Activated T-helper 17 cell treated with anti-CD3 and anti-CD28 coated beads, Interleukin-2, amount 50 U/mL, for 72 hours (primary cell): Measurements from ENCODE around the gene ARHGAP12. TPM values are rescaled to one million over a fixed set of nuclear protein-coding genes. Genes with fewer than 3 reads are reported as not detected.

Source experiments
- ATAC-seq: fragments of 150-1000 bp; cut with Tn5 transposase; replicated peaks from 2 replicates; pipeline ENCODE4 v1.10.0; 2021; ENCODE audit warnings: mild to moderate bottlenecking, moderate library complexity
- H3K27ac Mint-ChIP-seq: one replicate; pipeline ENCODE4 v1.8.0; 2022; ENCODE audit warnings: mixed read lengths
- H3K27me3 Mint-ChIP-seq: one replicate; pipeline ENCODE4 v1.8.0; 2022; ENCODE audit warnings: mixed read lengths
- H3K36me3 Mint-ChIP-seq: one replicate; pipeline ENCODE4 v1.8.0; 2022; ENCODE audit warnings: low read depth, mild to moderate bottlenecking, mixed read lengths
- H3K4me1 Mint-ChIP-seq: one replicate; pipeline ENCODE4 v1.8.0; 2022; ENCODE audit warnings: mixed read lengths
- H3K4me3 Mint-ChIP-seq: one replicate; pipeline ENCODE4 v1.8.0; 2022; ENCODE audit warnings: mild to moderate bottlenecking, mixed read lengths
- H3K9me3 Mint-ChIP-seq: one replicate; pipeline ENCODE4 v1.8.0; 2022; ENCODE audit warnings: mixed read lengths
- total RNA-seq, 2 donors: library from RNA; stranded (reverse); gene quantifications; one replicate each; pipeline ENCODE4 v1.2.3, GENCODE V29; 2022

ARHGAP12 gene
- total RNA-seq, 2 donors from 2014 or later, result 8.2 to 8.9 TPM

DNA sequence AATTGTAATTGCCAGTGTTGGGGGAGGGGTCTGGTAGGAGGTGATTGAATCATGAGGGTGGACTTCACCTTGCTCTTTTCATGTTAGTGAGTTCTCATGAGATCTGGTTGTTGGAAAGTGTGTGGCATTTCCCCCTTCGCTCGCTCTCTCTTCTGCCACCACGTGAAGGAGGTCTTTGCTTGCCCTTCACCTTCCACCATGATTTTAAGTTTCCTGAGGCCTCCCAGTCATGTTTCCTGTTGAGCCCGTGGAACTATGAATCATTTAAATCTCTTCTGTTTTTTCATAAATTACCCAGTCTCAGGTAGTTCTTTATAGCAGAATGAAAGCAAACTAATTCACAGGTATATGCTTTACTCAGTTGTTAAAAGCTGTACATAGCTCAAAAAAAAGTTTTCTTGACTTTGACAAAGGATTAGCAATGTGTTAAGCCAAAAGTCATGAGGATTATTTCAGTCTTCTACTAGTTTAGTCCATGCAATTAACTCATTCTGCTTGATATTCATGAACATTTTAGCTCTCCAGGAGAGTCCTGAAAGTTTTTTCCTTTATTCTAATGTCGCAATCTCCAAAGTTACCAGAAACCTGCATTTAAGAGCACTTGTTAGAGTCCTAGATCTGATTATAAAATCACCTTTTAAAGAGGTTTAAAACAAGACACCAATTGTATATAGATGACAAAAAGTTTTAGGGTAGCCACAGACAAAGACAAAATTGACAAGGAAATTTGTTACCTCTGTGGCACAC, 27.7 kb upstream of the ARHGAP12 start:
- H3K9me3 Mint-ChIP-seq, result peaks cover 4% of the 10 kb centered on the region
- H3K27me3 Mint-ChIP-seq, result no peaks in the 10 kb centered on the region
- no peak overlapping the region for H3K4me3 Mint-ChIP-seq
- ATAC-seq, result no peak
- no peaks in the 10 kb centered on the region for H3K4me1 Mint-ChIP-seq
- H3K36me3 Mint-ChIP-seq, result no peaks in the 10 kb centered on the region
- no peak overlapping the region for H3K27ac Mint-ChIP-seq

DNA sequence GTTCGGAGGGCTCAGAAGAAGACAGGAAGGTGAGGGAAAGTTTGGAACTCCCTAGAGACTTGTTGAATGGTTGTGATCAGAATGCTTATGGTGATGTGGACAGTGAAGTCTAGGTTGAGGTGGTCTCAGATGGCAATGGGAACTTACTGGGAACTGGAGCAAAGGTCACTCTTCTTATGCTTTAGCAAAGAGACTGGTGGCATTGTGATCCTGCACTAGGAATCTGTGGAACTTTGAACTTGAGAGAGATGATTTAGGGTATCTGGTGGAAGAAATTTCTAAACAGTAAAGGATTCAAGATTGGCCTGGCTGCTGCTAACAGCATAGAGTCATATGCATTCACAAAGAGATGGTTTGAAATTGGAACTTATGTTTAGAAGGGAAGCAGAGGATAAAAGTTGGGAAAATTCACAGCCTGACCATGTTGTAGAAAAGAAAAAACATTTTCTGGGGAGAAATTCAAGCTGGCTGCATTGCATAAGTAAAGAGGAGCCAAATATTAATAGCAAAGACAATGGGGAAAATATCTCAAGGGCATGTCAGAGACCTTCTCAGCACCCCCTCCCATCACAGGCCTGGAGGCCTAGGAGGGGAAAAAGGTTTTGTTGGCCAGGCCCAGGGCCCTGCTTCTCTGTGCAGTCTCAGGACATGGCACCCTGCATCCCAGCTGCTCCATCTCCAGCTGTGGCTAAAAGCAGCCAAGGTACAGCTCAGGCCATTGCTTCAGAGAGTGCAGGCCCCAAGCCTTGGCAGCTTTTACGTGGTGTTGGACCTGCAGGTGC, 26.0 kb upstream of the ARHGAP12 start:
- no peaks in the 10 kb centered on the region for H3K27me3 Mint-ChIP-seq
- no peak for ATAC-seq
- peaks cover 4% of the 10 kb centered on the region for H3K9me3 Mint-ChIP-seq
- H3K4me3 Mint-ChIP-seq, result no peak overlapping the region
- no peaks in the 10 kb centered on the region for H3K36me3 Mint-ChIP-seq
- H3K27ac Mint-ChIP-seq, result no peak overlapping the region
- H3K4me1 Mint-ChIP-seq, result no peaks in the 10 kb centered on the region

DNA sequence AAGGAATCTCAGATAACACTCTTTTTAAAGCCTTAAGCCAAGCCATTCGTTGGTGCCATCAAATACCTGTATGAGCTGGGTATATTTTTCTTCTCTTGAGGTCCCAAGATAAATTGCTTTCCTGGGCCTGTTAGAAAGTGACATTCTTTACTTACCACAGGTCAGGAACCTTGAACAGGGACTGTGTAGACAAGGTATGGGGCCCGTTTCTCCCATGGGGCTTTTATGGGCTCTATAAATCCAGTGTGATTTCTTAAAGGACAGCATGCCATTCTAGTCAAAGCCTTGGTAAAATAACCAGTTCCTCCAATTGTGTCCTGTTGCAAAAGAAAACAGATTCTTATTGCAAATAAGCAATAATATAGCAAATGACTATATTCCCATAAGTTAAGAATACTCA, 24.8 kb upstream of the ARHGAP12 start:
- H3K9me3 Mint-ChIP-seq, result peaks cover 4% of the 10 kb centered on the region
- H3K4me3 Mint-ChIP-seq, result no peak overlapping the region
- no peaks in the 10 kb centered on the region for H3K4me1 Mint-ChIP-seq
- H3K27me3 Mint-ChIP-seq, result no peaks in the 10 kb centered on the region
- ATAC-seq, result no peak
- no peak overlapping the region for H3K27ac Mint-ChIP-seq
- no peaks in the 10 kb centered on the region for H3K36me3 Mint-ChIP-seq

GRCh38 chr10:31953080-31953479, 24.4 kb upstream of the ARHGAP12 start:
- no peaks in the 10 kb centered on the region for H3K4me1 Mint-ChIP-seq
- peaks cover 4% of the 10 kb centered on the region for H3K9me3 Mint-ChIP-seq

DNA sequence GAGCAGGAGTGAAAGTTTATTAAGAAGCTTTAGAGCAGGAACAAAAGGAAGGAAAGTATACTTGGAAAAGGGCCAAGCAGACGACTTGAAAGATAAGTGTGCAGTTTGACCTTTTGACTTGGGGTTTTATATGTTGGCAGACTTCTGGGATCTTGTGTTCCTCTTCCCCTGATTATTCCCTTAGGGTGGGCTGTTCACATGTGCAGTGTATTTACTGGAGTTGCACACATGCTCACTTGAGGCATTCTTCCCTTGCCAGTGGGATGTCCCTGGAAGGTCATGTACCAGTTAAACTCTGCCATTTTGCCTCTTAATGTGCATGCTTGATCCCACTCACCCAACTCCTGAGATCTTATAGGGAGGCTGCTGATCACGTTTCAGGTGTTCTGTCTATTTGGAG, 23.4 kb upstream of the ARHGAP12 start:
- H3K27me3 Mint-ChIP-seq, result no peaks in the 10 kb centered on the region
- H3K4me3 Mint-ChIP-seq, result no peak overlapping the region
- H3K27ac Mint-ChIP-seq, result no peak overlapping the region
- H3K36me3 Mint-ChIP-seq, result no peaks in the 10 kb centered on the region
- no peak for ATAC-seq
- H3K9me3 Mint-ChIP-seq, result peaks cover 4% of the 10 kb centered on the region
- no peaks in the 10 kb centered on the region for H3K4me1 Mint-ChIP-seq

More at GRCh38 chr10:31953080-31953479, 24.4 kb upstream of the ARHGAP12 start:
- no peak for ATAC-seq
- Mint-ChIP-seq H3K36me3 (no peaks in the 10 kb centered on the region), H3K27ac (no peak overlapping the region), H3K27me3 (no peaks in the 10 kb centered on the region), H3K4me3 (no peak overlapping the region)

DNA sequence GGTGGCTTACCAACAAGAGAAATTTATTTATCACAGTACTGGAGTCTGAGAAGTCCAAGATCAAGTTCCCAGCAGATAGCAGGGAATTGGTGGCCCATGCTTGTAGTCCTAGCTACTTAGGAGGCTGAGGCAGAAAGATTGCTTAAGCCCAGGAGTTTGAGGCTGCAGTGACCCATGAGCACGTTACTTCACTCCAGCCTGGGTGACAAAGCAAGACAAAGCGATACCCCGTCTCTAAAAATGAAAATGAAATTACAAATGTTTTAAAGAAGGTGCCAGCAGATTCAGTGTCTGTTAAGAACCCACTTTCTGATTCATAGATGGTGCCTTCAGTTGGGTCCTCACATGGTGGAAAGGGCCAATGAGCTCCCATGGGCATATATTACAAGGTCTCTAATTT, 20.6 kb upstream of the ARHGAP12 start:
- Mint-ChIP-seq H3K36me3 (no peaks in the 10 kb centered on the region), H3K27me3 (no peaks in the 10 kb centered on the region), H3K27ac (no peak overlapping the region), H3K4me3 (no peak overlapping the region), H3K4me1 (no peaks in the 10 kb centered on the region), H3K9me3 (no peaks in the 10 kb centered on the region)
- no peak for ATAC-seq

- no peak for ATAC-seq
- no peaks in the 10 kb centered on the region for H3K27me3 Mint-ChIP-seq
- H3K27ac Mint-ChIP-seq, result no peak overlapping the region
- H3K4me3 Mint-ChIP-seq, result no peak overlapping the region
- no peaks in the 10 kb centered on the region for H3K36me3 Mint-ChIP-seq
- no peaks in the 10 kb centered on the region for H3K4me1 Mint-ChIP-seq
- H3K9me3 Mint-ChIP-seq, result no peaks in the 10 kb centered on the region
These were observed 19.4 kb upstream of the ARHGAP12 start for GRCh38 chr10:31948021-31948420.

DNA sequence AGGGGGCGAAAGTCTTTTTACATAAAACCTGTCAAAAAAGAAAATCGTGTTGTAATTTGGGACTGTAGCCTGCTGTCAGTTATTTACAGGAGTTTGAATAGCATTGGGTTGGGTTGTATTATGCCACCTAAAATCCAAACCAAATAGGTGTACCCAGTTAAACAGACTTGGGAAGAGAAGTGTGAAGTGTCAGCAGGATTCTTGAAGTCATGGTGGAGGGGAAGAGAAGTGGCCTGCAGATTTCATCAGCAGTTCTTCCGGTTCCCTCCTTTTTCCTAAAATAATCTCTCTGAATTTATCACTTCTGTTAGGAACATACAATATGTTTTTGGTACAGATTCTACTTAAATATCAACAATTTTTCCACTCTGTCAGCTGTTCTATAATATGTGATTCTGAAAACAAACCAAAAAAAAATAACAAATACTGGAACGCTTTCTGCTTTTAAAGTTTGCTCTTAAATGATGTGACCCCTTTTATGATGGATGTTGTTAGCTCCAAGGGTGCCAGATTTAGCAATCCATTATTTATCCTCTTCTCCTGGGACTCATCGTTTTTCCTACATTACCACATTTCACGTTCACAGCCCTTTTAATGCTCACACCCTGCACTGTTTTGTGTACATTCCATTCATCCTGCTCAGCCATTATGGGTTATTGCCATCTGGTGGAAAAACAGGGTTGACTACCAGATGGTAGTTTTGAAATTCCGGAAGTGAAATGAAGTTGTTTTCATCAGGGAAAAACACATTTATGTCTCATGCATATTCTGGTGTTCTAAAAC, 18.7 kb upstream of the ARHGAP12 start:
- Mint-ChIP-seq H3K4me1 (no peaks in the 10 kb centered on the region), H3K36me3 (no peaks in the 10 kb centered on the region), H3K9me3 (no peaks in the 10 kb centered on the region), H3K4me3 (no peak overlapping the region), H3K27ac (no peak overlapping the region), H3K27me3 (no peaks in the 10 kb centered on the region)
- no peak for ATAC-seq

DNA sequence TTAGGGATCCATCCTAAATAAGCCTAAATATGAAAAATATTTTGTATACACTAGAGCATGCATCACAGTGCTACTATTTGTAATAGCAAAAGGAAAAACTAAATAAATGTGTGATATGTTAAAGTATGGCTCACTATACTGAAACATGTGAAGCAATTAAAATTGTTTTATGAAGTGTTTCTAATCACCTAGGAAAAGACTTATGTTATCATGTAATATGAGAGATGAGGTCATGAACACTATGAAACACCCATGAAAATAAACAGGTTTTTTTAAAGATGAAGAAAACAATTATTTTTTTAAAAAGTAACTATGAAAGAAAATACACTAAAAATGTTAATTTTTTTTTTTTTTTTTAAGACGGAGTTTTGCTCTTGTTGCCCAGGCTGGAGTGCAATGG, 16.8 kb upstream of the ARHGAP12 start:
- no peak overlapping the region for H3K27ac Mint-ChIP-seq
- no peak overlapping the region for H3K4me3 Mint-ChIP-seq
- no peak for ATAC-seq
- H3K36me3 Mint-ChIP-seq, result no peaks in the 10 kb centered on the region
- H3K27me3 Mint-ChIP-seq, result no peaks in the 10 kb centered on the region
- H3K9me3 Mint-ChIP-seq, result no peaks in the 10 kb centered on the region
- peaks cover 4% of the 10 kb centered on the region for H3K4me1 Mint-ChIP-seq

GRCh38 chr10:31944071-31944433, 15.4 kb upstream of the ARHGAP12 start:
- Mint-ChIP-seq H3K9me3 (no peaks in the 10 kb centered on the region), H3K27ac (no peak overlapping the region), H3K27me3 (no peaks in the 10 kb centered on the region), H3K4me3 (no peak overlapping the region), H3K36me3 (no peaks in the 10 kb centered on the region), H3K4me1 (peaks cover 4% of the 10 kb centered on the region)
- no peak for ATAC-seq

GRCh38 chr10:31942892-31943291, 14.3 kb upstream of the ARHGAP12 start:
- no peak for ATAC-seq
- H3K9me3 Mint-ChIP-seq, result no peaks in the 10 kb centered on the region
- H3K27me3 Mint-ChIP-seq, result no peaks in the 10 kb centered on the region
- no peaks in the 10 kb centered on the region for H3K36me3 Mint-ChIP-seq
- H3K27ac Mint-ChIP-seq, result no peak overlapping the region
- no peak overlapping the region for H3K4me3 Mint-ChIP-seq
- peaks cover 4% of the 10 kb centered on the region for H3K4me1 Mint-ChIP-seq

DNA sequence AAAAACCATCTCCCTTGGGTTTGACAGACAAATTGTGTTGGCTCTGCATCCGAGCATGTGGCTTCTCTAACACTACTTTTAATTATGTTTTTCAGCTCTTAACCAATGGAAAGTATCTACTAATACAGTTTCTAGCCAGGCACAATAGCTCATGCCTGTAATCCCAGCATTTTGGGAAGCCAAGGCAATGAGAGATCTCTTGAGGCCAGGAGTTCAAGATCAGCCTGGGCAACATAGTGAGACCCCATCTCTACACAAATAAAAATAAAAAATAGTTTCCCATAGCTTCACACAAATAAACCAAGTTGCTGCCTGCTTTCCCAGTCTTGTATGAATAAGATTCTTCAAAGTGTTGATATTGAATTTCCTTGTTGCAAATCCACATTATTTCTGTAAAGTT, 13.8 kb upstream of the ARHGAP12 start:
- no peaks in the 10 kb centered on the region for H3K27me3 Mint-ChIP-seq
- no peak overlapping the region for H3K4me3 Mint-ChIP-seq
- no peak for ATAC-seq
- no peaks in the 10 kb centered on the region for H3K36me3 Mint-ChIP-seq
- H3K9me3 Mint-ChIP-seq, result no peaks in the 10 kb centered on the region
- no peak overlapping the region for H3K27ac Mint-ChIP-seq
- peaks cover 4% of the 10 kb centered on the region for H3K4me1 Mint-ChIP-seq

- peak; percentile 88 for ATAC-seq
- no peaks in the 10 kb centered on the region for H3K36me3 Mint-ChIP-seq
- no peaks in the 10 kb centered on the region for H3K9me3 Mint-ChIP-seq
- no peak overlapping the region for H3K27ac Mint-ChIP-seq
- no peak overlapping the region for H3K4me3 Mint-ChIP-seq
- H3K27me3 Mint-ChIP-seq, result no peaks in the 10 kb centered on the region
- peaks cover 4% of the 10 kb centered on the region for H3K4me1 Mint-ChIP-seq
These were observed 12.4 kb upstream of the ARHGAP12 start for GRCh38 chr10:31940839-31941653.
